Right lobe of liver (tissue), 4 donors: ENCODE data around the gene IGF2R.

Source experiments
- POLR2A ChIP-seq: fragments of 450-650 bp; IDR thresholded peaks from one replicate; pipeline ENCODE4 v1.6.1; 2017; ENCODE audit warnings: antibody characterized with exemption, mild to moderate bottlenecking
- TF ChIP-seq, protein P1 (sequence below), 4 donors: fragments of 200-600 bp in 3 of 4; fragments of 450-650 bp in 1 of 4; IDR thresholded peaks; one replicate each; pipeline versions ENCODE4 v1.5.1 to v1.8.0; 2016 to 2022; ENCODE audit warnings: antibody characterized with exemption in 4 of 4, mild to moderate bottlenecking in 2 of 4
- donor health status: DM: no; HTN: no; CAD: no.
- donor health status: DM: no; HTN: no; CAD: no.
- donor health status: DM: no; HTN: yes; CAD: no.

- TF ChIP-seq, protein P1, sequence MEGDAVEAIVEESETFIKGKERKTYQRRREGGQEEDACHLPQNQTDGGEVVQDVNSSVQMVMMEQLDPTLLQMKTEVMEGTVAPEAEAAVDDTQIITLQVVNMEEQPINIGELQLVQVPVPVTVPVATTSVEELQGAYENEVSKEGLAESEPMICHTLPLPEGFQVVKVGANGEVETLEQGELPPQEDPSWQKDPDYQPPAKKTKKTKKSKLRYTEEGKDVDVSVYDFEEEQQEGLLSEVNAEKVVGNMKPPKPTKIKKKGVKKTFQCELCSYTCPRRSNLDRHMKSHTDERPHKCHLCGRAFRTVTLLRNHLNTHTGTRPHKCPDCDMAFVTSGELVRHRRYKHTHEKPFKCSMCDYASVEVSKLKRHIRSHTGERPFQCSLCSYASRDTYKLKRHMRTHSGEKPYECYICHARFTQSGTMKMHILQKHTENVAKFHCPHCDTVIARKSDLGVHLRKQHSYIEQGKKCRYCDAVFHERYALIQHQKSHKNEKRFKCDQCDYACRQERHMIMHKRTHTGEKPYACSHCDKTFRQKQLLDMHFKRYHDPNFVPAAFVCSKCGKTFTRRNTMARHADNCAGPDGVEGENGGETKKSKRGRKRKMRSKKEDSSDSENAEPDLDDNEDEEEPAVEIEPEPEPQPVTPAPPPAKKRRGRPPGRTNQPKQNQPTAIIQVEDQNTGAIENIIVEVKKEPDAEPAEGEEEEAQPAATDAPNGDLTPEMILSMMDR (IDR thresholded peaks at IDR 0.05) = no peak
- no peak for TF ChIP-seq POLR2A
Measured at GRCh38 chr6:160050022-160050421, 81.1 kb downstream of the IGF2R start.
